Caco-2 (cell line): Measurements from ENCODE around the gene BTBD17. TPM values are rescaled to one million over a fixed set of nuclear protein-coding genes. Genes with fewer than 3 reads are reported as not detected.

Experiments
- BruUV-seq: library from RNA; stranded (reverse); fragments of 400-500 nt; replicated peaks from 2 replicates; lab custom pipeline; 2021; lab: Mats Ljungman, UMichigan
- CTCF ChIA-PET: fragments of 300-600 bp; sonication (Branson Sonifier 250); formaldehyde crosslinking; loops from one replicate; lab custom pipeline; 2022; ENCODE audit warnings: antibody characterized with exemption; lab: Charles Lee
- POLR2A ChIA-PET: fragments of 300-600 bp; sonication (Branson Sonifier 250); formaldehyde crosslinking; loops from one replicate; lab custom pipeline; 2022; ENCODE audit warnings: antibody characterized with exemption; lab: Charles Lee
- DNase-seq, 2 experiments: peaks; one replicate each; pipeline versions ENCODE4 v3.0.0 to v3.0.0-alpha.2; 2020 to 2022
- H3K27me3 ChIP-seq: replicated peaks from 2 replicates; pipeline ENCODE4 v1.6.0; 2011; ENCODE audit warnings: low read length; ENCODE audit not compliant: control insufficient read depth, insufficient read depth
- H3K36me3 ChIP-seq: 2 replicates; pipeline ENCODE4 v1.5.1; 2011; ENCODE audit warnings: low read length; ENCODE audit not compliant: control insufficient read depth, insufficient read depth
- H3K4me1 ChIP-seq: fragments of 250-450 bp; sonication (Bioruptor Pico); 2 replicates; pipeline ENCODE4 v1.5.1; 2020; ENCODE audit warnings: mild to moderate bottlenecking
- H3K4me3 ChIP-seq: 2 replicates; pipeline ENCODE4 v1.5.1; 2011; ENCODE audit warnings: low read depth, mild to moderate bottlenecking, control low read depth, low read length
- H3K9me3 ChIP-seq: fragments of 250-450 bp; sonication (Bioruptor Pico); 2 replicates; pipeline ENCODE4 v1.5.1; 2020; ENCODE audit warnings: mild to moderate bottlenecking, moderate library complexity
- H3K27ac Mint-ChIP-seq: one replicate; pipeline ENCODE4 v1.8.0; 2022; ENCODE audit warnings: mixed read lengths; ENCODE audit not compliant: unreplicated experiment
- H3K27me3 Mint-ChIP-seq: one replicate; pipeline ENCODE4 v1.8.0; 2022; ENCODE audit warnings: mixed read lengths; ENCODE audit not compliant: insufficient read depth, unreplicated experiment
- H3K36me3 Mint-ChIP-seq: one replicate; pipeline ENCODE4 v1.8.0; 2022; ENCODE audit warnings: mild to moderate bottlenecking, mixed read lengths; ENCODE audit not compliant: insufficient read depth, unreplicated experiment
- H3K4me1 Mint-ChIP-seq: one replicate; pipeline ENCODE4 v1.8.0; 2022; ENCODE audit warnings: low read depth, mixed read lengths; ENCODE audit not compliant: unreplicated experiment
- H3K4me3 Mint-ChIP-seq: one replicate; pipeline ENCODE4 v1.8.0; 2022; ENCODE audit warnings: mild to moderate bottlenecking, moderate library complexity, mixed read lengths; ENCODE audit not compliant: unreplicated experiment
- H3K9me3 Mint-ChIP-seq: one replicate; pipeline ENCODE4 v1.8.0; 2022; ENCODE audit warnings: mixed read lengths; ENCODE audit not compliant: unreplicated experiment
- CTCF ChIP-seq, 2 experiments: fragments of 200-600 bp in 1 of 2; IDR thresholded peaks; 1 replicate in 1 of 2; 2 replicates in 1 of 2; pipeline versions ENCODE4 v1.5.1 to v1.8.0; 2011 to 2022; ENCODE audit warnings: antibody characterized with exemption in 1 of 2, control low read depth in 1 of 2, inconsistent platforms in 1 of 2, low read depth in 1 of 2, low read length in 1 of 2, mild to moderate bottlenecking in 1 of 2, moderate library complexity in 1 of 2; ENCODE audit not compliant: insufficient read depth in 1 of 2, severe bottlenecking in 1 of 2, unreplicated experiment in 1 of 2
- intact Hi-C: fragments of 100-400 bp; cut with micrococcal nuclease; formaldehyde crosslinking; loops from one replicate; pipeline ENCODE4 v1.10.0; 2022; ENCODE audit not compliant: unreplicated experiment
- total RNA-seq: library from RNA; stranded (reverse); gene quantifications from 2 replicates; pipeline ENCODE4 v1.2.3, GENCODE V29; 2022

The BTBD17 gene
- total RNA-seq, 1 experiment from 2014 or later: not detected

GRCh38 chr17:74394275-74394950, 32.7 kb upstream of the BTBD17 start:
- Mint-ChIP-seq H3K4me1 (peaks cover 6% of the 10 kb centered on the region), H3K36me3 (no peaks in the 10 kb centered on the region), H3K4me3 (no peak overlapping the region), H3K27me3 (peaks cover 3% of the 10 kb centered on the region), H3K9me3 (no peaks in the 10 kb centered on the region), H3K27ac (no peak overlapping the region)
- POLR2A ChIA-PET: no interaction called here
- Histone ChIP-seq H3K36me3 (no peaks in the 10 kb centered on the region; the same call in 1 of the 2 replicates), H3K4me3 (no peak overlapping the region), H3K9me3 (no peaks in the 10 kb centered on the region), H3K27me3 (no peaks in the 10 kb centered on the region), H3K4me1 (no peaks in the 10 kb centered on the region; the same call in 1 of the 2 replicates)
- no peak for DNase-seq
- intact Hi-C loops: no loop called here
- CTCF ChIA-PET: interaction anchor here (0.6 kb wide), 1 partner anchor 383 kb away, joined by 3 read pairs; no protein-coding TSS in a partner anchor
- TF ChIP-seq CTCF (IDR thresholded peaks at IDR 0.05; ENCODE audit: insufficient read depth in 1 of 2, low read depth in 1 of 2, low read length in 1 of 2, severe bottlenecking in 1 of 2, unreplicated experiment in 1 of 2): no peak
- no TSS peak for BruUV-seq

- Mint-ChIP-seq H3K4me3 (no peak overlapping the region), H3K27ac (no peak overlapping the region), H3K4me1 (peaks cover 6% of the 10 kb centered on the region), H3K36me3 (no peaks in the 10 kb centered on the region), H3K9me3 (no peaks in the 10 kb centered on the region), H3K27me3 (peaks cover 3% of the 10 kb centered on the region)
- no peak for DNase-seq
- Histone ChIP-seq H3K9me3 (no peaks in the 10 kb centered on the region), H3K27me3 (no peaks in the 10 kb centered on the region), H3K4me3 (no peak overlapping the region), H3K4me1 (no peaks in the 10 kb centered on the region; the same call in 1 of the 2 replicates), H3K36me3 (no peaks in the 10 kb centered on the region; the same call in 1 of the 2 replicates)
- BruUV-seq: no TSS peak
- POLR2A ChIA-PET: no interaction called here
- TF ChIP-seq CTCF (IDR thresholded peaks at IDR 0.05; ENCODE audit: insufficient read depth in 1 of 2, low read depth in 1 of 2, low read length in 1 of 2, severe bottlenecking in 1 of 2, unreplicated experiment in 1 of 2): no peak
- intact Hi-C loops: no loop called here
- CTCF ChIA-PET: interaction anchor here (2.2 kb wide), 1 partner anchor 13 kb away, joined by 9 read pairs; no protein-coding TSS in a partner anchor
Observed at GRCh38 chr17:74393346-74393942, 31.8 kb upstream of the BTBD17 start.

- H3K4me1 ChIP-seq: no peaks in the 10 kb centered on the region; the same call in 1 of the 2 replicates
- ChIA-PET CTCF (interaction anchor here (0.6 to 2.2 kb wide), 2 partner anchors 12 to 73 kb away, joined by 4 to 9 read pairs; no protein-coding TSS in a partner anchor), POLR2A (no interaction called here)
- no TSS peak for BruUV-seq
- H3K4me3 ChIP-seq: no peak overlapping the region
- no peak for DNase-seq
- Mint-ChIP-seq H3K9me3 (no peaks in the 10 kb centered on the region), H3K36me3 (no peaks in the 10 kb centered on the region), H3K27me3 (peaks cover 3% of the 10 kb centered on the region), H3K27ac (no peak overlapping the region), H3K4me1 (peaks cover 6% of the 10 kb centered on the region), H3K4me3 (no peak overlapping the region)
- H3K9me3 ChIP-seq: no peaks in the 10 kb centered on the region
- no peak for TF ChIP-seq CTCF (IDR thresholded peaks at IDR 0.05; ENCODE audit: insufficient read depth in 1 of 2, low read depth in 1 of 2, low read length in 1 of 2, severe bottlenecking in 1 of 2, unreplicated experiment in 1 of 2)
- no peaks in the 10 kb centered on the region for H3K36me3 ChIP-seq
- intact Hi-C loops: no loop called here
- no peaks in the 10 kb centered on the region for H3K27me3 ChIP-seq
Observed at GRCh38 chr17:74392848-74393247, 31.2 kb upstream of the BTBD17 start.
